ENCODE data around the gene THYN1. TPM values are rescaled to one million over a fixed set of nuclear protein-coding genes. Genes with fewer than 3 reads are reported as not detected.
"Not testable (repeated sequence)": the region's sequence is repeated elsewhere in the genome, so short reads cannot be mapped to it uniquely, and the experiment has no call there.

The THYN1 gene
- total RNA-seq, 1 experiment from 2014 or later = 33.6 TPM

- no peaks in the 10 kb centered on the region for H3K4me1 ChIP-seq (ENCODE audit: control insufficient read depth, insufficient read depth, low read length)
- CTCF ChIA-PET = no interaction called here
- POLR2A ChIA-PET = no interaction called here
- intact Hi-C loops (cut with micrococcal nuclease; ENCODE audit: unreplicated experiment) (no loop called here), in situ Hi-C loops (cut with HindIII; ENCODE audit: low pct_unique_long_range_greater_than_20kb, low sequenced_read_pairs) (no loop called here)
- H3K9me3 ChIP-seq (ENCODE audit: control insufficient read depth, insufficient read depth, low read depth, low read length) = no peaks in the 10 kb centered on the region
- H3K27ac ChIP-seq (ENCODE audit: low read length) = no peak overlapping the region
- H3K36me3 ChIP-seq (ENCODE audit: control insufficient read depth, insufficient read depth, low read length) = no peaks in the 10 kb centered on the region
- H3K27me3 ChIP-seq (ENCODE audit: control insufficient read depth, insufficient read depth, low read length) = no peaks in the 10 kb centered on the region
- TF ChIP-seq SIN3A (IDR thresholded peaks at IDR 0.05; ENCODE audit: borderline replicate concordance, insufficient read depth, low read depth, low read length) = no peak
- TF ChIP-seq CTCF (IDR thresholded peaks at IDR 0.05) = no peak
- TF ChIP-seq TCF7L2 (IDR thresholded peaks at IDR 0.05; ENCODE audit: low read depth, low read length) = no peak
- TF ChIP-seq REST (IDR thresholded peaks at IDR 0.05; ENCODE audit: insufficient read depth in 1 of 2, low read depth in 2 of 2, low read length in 1 of 2) = no peak
- no peak for TF ChIP-seq POLR2AphosphoS5 (IDR thresholded peaks at IDR 0.05; ENCODE audit: low read depth, low read length)
- no peak overlapping the region for H3K4me3 ChIP-seq (ENCODE audit: low read depth in 2 of 2, low read length in 2 of 2)
- no peak for DNase-seq (ENCODE audit: low read depth, low spot score)
- ATAC-seq = no peak
- BruUV-seq (replicated peaks) = no TSS peak
Observed at GRCh38 chr11:134288486-134288885, 35.3 kb upstream of the THYN1 start.

GRCh38 chr11:134287561-134287960 is 34.4 kb upstream of the THYN1 start:
- CTCF ChIA-PET = no interaction called here
- POLR2A ChIA-PET = no interaction called here
- ATAC-seq = no peak
- intact Hi-C loops (cut with micrococcal nuclease; ENCODE audit: unreplicated experiment) = no loop called here
- no peaks in the 10 kb centered on the region for H3K36me3 ChIP-seq (ENCODE audit: control insufficient read depth, insufficient read depth, low read length)
- no peaks in the 10 kb centered on the region for H3K27me3 ChIP-seq (ENCODE audit: control insufficient read depth, insufficient read depth, low read length)
- in situ Hi-C loops (cut with HindIII; ENCODE audit: low pct_unique_long_range_greater_than_20kb, low sequenced_read_pairs) = no loop called here
- BruUV-seq (replicated peaks) = no TSS peak
- H3K4me3 ChIP-seq (ENCODE audit: low read depth in 2 of 2, low read length in 2 of 2) = no peak overlapping the region
- no peak overlapping the region for H3K27ac ChIP-seq (ENCODE audit: low read length)
- no peaks in the 10 kb centered on the region for H3K4me1 ChIP-seq (ENCODE audit: control insufficient read depth, insufficient read depth, low read length)
- no peak for DNase-seq (ENCODE audit: low read depth, low spot score)
- TF ChIP-seq TCF7L2 (IDR thresholded peaks at IDR 0.05; ENCODE audit: low read depth, low read length) = no peak
- TF ChIP-seq CTCF (IDR thresholded peaks at IDR 0.05) = no peak
- no peak for TF ChIP-seq SIN3A (IDR thresholded peaks at IDR 0.05; ENCODE audit: borderline replicate concordance, insufficient read depth, low read depth, low read length)
- no peak for TF ChIP-seq POLR2AphosphoS5 (IDR thresholded peaks at IDR 0.05; ENCODE audit: low read depth, low read length)
- H3K9me3 ChIP-seq (ENCODE audit: control insufficient read depth, insufficient read depth, low read depth, low read length) = no peaks in the 10 kb centered on the region

GRCh38 chr11:134284349-134284748 is 31.2 kb upstream of the THYN1 start:
- H3K9me3 ChIP-seq (ENCODE audit: control insufficient read depth, insufficient read depth, low read depth, low read length); H3K27ac ChIP-seq (ENCODE audit: low read length); intact Hi-C loops (cut with micrococcal nuclease; ENCODE audit: unreplicated experiment); in situ Hi-C loops (cut with HindIII; ENCODE audit: low pct_unique_long_range_greater_than_20kb, low sequenced_read_pairs); H3K4me3 ChIP-seq (ENCODE audit: low read depth in 2 of 2, low read length in 2 of 2); DNase-seq (ENCODE audit: low read depth, low spot score); ATAC-seq; H3K4me1 ChIP-seq (ENCODE audit: control insufficient read depth, insufficient read depth, low read length); H3K36me3 ChIP-seq (ENCODE audit: control insufficient read depth, insufficient read depth, low read length); H3K27me3 ChIP-seq (ENCODE audit: control insufficient read depth, insufficient read depth, low read length); POLR2A ChIA-PET; BruUV-seq (replicated peaks); CTCF ChIA-PET: not testable (repeated sequence)

Data from Panc1 (cell line).